Stimulated activated CD4-positive, alpha-beta T cell treated with anti-CD3 and anti-CD28 coated beads, Interleukin-2, amount 100 ng/mL, for 4 hours (primary cell): ENCODE data around the gene MRPS18A.

Source experiments
- DNase-seq: peaks from one replicate; pipeline ENCODE4 v3.0.0-alpha.2; 2020; ENCODE audit warnings: low read depth

MRPS18A gene

DNA sequence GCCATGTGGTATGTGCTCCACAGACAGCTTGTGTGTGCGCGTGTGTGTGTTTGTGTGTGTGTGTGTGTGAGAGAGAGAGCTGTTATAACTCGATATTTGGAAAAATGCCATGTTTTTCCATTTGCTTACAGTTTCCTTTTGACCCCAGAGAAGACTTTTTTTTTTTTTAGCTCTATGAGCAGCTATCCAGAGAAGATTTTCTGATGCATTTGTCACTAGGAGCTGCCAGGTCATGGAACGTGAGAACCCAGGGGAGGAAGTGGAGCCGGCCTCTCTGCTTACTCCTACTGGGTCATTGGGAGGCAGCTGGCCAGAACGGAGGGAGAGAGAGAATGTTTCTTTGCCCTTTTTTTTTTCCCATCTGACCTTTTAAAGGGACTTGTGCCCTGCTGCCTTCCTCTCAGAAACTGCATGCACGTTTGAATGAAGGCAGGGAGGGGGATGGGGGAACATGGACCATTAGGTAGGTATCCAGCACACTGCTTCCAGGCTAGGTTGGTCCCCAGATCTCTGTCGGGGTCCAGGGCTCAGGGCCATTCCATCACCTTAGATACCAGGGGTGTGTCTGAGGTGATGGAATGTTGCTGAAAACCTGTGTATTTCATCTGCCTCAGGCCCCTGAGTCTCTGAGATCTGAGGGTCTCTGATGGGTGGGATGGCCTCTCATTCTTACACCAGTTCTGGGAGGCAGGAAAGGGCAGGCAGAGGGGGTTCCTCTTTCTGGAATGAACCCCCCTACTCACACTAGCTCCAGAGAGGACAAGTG lies 11.2 kb upstream of the MRPS18A start:
- DNase-seq, result no peak

DNA sequence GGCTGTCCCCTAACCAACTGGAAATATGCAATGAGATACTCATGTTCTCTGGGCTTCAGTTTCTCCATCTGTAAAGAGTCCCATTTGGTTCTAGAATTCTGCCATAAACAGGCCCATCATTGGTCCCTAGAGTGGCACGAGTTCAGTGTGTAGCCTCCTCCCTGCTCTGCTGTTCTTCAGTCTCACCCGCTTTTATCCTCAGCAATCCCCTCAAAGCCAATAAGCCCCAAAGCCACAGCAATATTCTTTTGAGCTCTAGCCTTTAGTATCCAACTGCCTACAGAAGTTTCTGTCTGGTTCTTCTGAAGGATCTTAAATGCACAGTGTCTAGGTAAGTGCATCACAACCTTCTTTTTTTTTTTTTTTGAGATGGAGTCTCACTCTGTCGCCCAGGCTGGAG lies 9.8 kb upstream of the MRPS18A start:
- DNase-seq, result no peak

DNA sequence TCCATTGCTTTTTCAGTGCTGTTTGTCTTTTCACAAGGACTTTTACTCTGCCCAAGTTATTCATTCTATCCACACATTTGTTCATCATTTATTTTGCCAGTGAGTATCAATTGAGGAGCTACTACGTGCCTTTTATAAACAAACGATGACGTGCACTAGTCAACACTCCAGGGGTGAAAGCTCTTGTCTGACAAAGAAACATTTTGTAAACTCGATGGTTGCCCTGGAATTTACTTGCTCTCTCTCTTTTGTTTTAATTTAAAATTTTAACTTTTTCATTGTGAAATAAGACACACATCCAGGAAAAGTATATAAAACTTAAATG lies 8.3 kb upstream of the MRPS18A start:
- DNase-seq, result no peak

DNA sequence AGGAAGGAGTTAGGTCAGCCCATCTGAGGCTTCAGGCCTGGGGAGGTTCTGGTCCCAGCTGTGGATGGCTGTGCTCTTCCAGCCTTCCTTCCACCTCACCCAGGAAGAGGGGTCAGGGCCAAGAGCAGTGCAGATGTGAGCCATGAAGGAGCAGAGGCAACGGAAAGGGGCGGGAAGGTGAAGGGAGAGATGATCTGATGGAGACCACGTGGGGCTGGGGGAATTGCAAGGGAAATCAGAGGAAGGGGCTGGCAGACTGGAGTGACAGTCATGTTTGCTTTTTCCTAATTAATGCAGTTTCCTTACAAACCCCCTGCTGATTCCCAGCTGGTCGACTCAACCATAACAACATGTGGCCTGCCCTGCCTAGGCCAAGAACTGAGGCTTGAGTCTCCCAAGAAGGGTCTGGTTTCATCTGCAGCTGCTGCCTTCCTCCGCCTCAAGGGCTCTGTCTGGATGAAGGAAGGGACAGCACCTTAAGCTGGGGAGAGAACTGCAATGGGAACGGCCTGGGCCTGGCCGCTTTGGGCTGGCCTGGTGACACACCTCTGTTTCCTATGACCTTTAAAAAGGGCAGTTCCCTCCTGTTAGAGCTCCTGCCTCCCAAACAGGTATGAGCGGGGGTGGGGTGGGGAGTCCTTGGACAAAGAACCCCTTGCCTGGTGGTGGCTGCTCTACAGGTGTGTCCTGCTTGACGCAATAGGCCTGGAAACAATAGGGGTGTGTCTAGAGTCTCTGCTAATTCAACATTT lies 7.8 kb upstream of the MRPS18A start:
- DNase-seq, result no peak

DNA sequence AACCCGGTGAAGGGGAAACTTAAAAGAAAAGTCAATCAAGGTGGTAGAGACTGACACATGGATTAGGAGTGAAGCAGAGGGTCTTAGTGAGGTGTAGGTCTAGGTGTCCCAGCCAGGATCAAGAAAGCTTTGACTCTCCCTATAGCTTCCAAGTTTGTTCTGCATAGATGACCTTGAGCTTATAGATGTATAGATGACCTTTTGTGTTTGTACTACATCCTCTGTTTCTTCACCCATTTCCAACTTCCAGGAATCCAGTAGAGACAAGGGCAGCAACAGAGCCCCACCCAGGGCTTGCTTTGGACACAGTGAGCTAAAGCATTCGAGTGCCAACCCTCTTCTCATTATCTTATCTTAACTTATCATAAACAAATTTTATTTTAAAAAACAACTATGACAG lies 1.8 kb upstream of the MRPS18A start:
- no peak for DNase-seq

DNA sequence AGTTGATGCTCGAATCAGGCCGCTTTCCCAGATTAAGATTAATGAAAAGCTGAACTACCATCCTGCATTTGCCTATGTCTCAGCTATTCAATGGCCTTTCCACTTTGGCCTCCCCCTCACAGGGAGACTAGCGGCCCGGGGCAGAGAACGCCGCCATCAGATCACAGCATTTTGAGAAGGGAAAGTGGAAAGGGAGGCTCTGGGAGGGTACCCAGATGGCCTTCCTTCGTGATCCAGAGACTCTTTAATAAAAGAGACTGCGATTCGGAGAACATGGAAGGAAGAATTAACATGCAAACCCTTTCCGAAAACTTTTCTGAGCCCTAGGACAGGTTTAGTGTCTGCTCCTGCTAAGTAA lies 533 bp downstream of the MRPS18A start:
- DNase-seq, result no peak

DNA sequence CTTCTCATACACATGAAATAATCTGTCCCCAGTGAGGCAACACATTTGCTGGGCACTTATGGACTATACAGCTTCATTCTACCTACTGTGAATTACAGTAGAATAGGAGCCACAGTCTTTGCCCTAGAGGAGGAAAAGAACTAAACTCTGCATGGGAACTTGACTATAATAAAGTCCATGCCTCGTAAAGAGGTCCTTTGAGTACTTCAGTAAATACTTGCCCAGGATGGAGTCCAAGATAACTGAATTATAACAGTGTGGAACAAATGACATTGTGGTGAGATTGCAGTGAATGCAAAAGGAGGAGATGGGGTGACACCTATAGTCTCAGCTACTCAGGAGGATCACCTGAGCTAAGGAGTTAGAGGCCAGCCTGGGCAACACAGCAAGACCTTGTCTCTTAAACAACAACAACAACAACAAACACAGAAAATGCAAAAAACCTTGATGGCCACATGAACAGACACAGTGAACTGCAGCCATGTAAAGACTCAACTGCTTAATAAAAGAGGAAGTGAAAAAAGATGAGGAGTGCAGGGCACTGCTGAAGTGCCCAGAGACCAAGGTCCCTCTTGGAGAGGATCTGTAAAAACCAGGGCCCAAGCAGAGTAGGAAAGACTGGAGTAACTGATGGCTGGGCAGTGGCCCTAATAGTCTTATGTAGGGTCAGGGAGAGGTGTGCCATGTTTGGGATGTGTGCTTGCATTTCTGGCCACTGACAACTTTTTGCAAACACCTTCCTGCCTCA lies 3.7 kb downstream of the MRPS18A start:
- no peak for DNase-seq

DNA sequence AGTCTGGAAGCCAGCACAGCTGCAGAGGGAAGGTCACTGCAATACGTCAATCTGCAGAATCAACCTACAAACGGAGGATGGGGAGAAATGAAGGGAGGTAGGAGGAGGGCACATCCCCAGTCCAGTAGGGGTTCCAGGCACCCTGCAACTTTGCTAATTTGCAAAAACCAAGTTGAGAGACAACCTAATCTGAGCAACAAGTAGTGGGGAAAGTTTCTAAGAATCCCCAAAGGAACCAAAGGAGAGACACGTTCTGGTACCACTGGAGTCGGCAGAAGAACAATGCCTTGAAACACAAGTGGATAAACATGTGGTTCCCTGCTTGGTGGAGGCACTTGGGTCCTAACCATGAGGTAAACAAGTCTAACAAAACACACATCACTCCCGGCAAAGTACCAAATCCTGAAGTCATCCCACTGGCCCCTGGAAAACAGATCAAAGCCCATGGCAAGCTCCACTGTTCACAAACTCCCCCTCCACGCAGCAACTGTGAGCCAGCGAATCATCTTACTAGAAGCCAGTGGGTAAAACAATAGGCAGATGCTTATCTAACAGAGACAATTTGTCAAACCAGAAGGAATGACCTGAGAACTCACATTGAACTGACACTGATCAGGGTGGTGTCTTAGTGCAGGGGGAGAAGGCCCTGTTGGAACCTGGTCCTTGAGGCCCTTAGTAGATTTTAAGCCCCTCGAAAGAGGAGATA lies 4.7 kb downstream of the MRPS18A start:
- no peak for DNase-seq

DNA sequence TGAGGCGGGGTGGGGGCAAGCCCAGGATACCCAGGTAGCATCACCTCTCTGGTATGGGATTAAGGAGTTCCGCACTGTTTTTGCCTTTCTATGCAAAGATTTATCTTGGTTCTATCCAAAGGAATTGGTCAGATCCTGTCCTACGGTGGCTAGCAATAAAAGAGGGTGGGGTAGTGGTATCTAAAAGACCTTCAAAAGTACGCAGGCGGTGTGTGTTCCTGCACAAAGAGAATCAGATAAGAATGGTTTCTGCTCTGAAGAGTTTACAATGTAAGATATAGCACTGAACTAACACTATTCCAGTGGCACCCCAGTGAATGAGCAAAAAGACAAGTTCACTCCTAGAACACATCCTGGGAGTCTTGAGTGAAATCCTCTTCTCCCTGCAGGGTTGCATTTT lies 6.3 kb downstream of the MRPS18A start:
- DNase-seq, result no peak

DNA sequence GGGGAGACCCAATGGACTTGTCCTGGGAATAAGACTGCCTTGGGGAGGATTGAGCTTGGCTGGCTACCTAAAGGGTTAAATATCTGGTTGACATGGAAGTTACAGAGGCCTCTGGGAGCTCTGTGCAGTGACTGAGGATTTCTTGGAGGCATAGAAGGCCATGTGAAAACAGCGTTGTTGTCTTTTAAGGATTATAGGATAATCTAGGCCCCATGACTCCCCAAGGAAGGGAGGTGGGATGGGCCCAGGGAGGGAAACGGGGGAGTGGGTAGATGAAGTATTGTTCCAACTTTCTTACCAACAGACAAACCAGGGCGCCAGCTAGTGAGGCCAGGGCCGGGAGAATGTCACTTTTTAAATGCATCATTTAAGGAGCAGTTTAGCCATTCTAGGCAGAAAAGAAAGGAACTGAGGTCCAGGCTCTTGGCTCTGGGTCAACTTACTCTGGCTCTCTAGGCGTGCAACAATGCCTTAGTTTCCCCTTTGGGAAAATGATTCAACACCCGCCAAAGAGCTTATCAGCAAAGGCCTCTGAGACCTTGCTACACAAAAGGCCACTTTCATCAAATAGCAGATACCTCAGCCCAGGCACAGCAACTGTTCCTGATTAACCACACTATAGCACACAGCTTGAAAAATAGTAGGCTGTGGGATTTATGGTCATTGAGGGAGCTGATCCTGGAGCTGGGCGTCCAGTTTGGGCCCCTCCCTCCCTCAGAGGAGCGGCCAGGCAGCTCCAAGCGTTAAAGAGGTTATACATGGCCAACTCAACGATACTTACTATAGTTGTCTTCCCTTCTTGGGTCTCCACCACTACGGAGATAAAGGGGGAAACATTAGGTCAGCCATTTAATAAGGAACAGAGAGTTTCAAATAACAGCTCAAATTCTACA lies 7.0 kb downstream of the MRPS18A start:
- DNase-seq, result no peak

DNA sequence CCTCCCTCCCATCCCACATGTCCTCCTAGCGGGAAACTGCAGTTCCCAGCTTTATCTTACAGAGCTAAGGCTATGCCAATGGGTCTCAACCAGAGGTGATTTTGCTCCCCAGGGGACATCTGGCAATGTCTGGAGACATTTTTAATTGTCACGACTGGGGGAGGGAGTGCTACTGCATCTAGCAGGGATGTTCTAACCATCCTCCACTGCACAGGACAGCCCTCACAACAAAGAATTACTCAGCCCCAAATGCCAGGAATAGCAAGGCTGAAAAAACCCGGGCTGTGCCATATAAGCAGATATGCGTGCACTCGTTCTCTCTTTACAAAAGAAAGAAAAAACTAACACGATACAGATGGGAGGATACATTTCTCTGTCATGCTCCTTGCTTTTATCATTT lies 8.5 kb downstream of the MRPS18A start:
- DNase-seq, result no peak

DNA sequence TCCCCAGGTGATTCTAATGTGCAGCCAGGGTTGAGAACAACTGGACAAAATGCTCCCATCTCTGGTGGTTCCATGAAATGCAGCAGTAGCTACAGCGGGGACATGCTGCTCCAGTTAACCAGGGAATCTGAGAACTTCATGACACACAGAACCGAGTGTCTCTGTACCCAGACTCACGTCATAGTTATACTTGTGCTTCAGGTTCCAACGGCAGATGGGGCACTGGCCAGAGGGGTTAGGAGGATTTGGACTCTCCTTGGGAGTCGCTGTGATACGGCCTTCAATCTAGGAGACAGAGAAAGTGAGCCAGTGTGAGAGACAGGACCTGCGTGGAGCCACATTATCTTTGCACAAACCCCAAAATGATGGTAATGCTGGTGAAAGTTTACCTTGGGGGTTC lies 9.2 kb downstream of the MRPS18A start:
- DNase-seq, result no peak

DNA sequence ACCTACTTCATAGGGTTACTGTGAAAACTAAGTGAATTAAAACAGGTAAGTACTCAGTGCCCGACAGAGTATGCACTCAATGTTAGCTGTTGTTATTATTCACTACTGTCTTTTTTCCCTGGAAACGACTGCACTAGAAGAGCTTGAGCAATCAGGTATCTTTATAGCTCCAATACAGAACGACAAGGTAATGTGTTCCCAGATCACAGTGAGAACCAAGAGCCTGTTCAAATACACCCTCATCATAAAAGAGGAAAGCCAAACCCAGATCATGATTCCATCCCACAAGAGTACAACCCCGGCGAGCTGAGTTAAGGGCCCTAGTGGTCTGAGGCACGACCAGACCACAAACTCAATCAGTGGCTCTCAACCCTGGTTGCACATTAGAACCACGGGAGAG lies 9.8 kb downstream of the MRPS18A start:
- no peak for DNase-seq

DNA sequence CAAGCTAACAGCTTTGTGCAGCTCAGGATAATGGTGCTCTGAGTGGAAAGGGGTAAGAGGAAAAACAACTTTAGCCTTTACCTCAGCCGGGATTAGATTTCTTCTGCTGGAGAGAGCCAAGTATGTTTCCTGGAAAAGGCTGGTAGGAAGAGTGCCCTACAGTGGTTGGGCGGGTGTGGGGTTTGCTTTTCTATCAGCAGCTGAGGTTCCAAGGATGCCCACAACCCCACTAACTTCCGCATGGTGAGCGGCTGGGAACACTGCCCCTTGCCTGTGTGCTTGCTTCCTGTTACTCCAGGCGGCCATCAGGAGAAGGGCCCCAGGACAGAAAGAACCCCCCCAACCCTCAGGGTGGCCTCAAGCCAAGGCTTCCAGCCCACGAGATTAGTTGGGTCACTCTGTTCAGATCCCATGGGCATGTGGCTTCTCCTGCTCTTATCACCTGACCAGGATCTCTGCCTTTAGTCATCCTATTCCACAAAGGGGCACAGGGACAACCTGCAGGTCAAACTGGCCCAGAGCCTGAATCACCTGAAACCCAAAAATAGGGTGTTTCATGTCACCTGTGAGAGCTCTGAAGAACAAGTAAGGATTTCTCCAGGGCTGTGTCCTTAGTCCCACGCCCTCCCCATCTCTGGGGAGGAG lies 10.5 kb downstream of the MRPS18A start:
- no peak for DNase-seq

DNA sequence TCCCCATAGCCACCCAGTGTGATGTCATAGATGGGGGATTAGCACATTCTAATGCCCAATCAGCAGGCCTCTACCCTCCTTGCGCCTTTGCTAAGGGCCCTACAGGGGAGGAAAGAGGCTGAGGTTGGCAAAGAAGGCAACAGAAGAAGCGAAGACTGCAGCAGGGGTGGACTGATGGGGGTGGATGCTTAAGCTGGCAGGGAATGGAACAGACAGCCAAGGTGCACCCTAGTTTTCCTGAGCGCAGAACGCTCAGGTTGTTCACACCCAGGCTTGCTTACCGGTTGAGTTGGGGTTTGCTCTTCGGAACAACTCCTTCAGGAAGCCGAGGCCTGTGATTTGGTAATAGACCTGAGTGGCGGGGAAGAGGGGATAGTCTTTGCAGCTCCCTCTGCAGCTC lies 12.7 kb downstream of the MRPS18A start:
- DNase-seq, result no peak

DNA sequence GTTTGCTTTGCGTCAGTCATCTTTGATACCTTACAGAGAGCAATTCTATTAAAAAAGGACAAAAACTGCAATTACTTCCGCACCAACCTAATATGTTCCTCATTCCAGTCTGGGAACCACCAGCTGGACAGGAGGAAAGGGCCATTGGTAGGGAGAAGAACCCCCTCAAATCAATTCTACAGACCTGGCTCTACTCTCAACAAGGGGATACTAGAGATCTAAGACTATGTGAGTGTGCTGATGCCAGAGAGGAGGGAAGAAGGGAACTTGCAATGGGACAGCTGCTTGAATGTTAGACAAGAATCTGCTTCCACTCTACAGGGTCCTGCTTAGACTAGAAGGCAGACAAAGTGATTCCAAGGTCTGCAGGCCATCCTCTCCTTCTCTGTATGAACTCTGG lies 13.3 kb downstream of the MRPS18A start:
- DNase-seq, result no peak

DNA sequence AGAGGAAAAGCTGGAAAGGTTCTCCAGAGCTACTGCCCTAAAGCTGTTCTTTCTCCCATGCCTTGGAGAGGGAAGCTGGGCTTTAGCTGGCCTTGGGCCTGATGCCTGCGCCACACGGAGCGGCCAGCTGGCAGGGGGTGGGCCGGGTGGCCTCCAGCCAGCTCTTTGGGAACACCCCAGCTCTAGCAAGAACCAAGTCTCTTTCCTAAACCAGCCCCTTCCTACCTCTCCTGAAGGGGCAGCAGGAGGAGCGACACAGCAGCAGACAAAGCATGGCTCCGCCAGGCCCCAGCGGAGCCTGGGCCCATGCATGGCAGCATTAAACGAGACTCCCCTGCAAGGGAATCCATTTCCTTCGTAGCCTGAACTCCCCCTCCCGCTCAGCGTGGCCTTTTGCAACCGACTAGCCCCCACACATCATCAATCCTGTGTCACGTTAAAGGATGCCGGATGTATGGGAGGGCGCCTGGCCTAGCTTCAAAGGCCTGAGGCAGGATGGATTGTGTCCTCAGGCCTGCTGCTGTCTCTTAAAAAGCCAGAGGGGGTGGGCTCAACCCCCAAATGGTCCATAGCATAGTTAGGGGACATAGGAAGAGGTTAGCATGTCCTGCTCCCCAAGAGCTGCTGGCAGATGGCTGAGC lies 14.0 kb downstream of the MRPS18A start:
- DNase-seq, result no peak

DNA sequence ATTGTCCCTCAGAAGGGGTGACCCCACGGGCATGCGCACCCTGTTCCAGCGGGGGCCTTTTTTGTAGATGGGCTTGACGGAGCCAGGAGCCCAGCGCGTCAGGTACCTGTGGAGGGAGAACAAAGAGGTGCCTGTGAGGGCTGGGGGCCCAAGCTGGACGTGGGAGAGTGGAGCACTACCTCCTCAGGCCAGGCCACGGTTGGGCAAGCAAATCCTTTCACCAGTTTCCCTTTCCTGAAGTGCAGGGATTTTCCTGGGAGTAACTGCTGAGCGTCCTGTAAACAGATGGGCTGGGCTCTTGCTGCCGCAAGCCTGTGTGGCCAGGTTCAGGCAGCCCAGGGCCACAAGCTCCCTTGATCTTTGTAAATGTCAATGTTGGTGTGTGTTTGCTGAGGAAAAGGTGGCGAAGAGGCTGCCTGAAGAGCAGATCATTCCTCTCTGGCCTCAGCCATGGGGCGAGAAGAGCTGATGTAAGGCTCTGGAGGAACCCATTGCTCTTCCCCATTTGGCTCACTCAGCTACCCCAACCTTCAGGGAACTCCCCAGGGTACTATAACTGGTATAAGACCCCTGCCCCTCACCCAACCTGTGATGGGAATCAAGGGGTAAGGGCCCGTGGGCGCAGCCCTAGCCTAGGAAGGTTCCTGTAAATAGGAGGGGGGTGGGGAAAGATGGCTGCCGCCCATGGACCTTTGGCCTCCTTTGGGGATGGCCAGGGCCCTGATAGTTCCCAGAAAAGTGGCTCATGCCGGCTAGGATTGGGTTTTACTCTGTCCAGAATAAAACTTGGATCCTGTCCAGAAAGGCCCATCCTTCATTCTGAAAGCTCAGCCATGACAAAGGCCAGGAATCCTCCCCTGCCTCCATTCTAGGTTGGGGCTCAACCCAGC lies 15.5 kb downstream of the MRPS18A start:
- DNase-seq, result no peak

DNA sequence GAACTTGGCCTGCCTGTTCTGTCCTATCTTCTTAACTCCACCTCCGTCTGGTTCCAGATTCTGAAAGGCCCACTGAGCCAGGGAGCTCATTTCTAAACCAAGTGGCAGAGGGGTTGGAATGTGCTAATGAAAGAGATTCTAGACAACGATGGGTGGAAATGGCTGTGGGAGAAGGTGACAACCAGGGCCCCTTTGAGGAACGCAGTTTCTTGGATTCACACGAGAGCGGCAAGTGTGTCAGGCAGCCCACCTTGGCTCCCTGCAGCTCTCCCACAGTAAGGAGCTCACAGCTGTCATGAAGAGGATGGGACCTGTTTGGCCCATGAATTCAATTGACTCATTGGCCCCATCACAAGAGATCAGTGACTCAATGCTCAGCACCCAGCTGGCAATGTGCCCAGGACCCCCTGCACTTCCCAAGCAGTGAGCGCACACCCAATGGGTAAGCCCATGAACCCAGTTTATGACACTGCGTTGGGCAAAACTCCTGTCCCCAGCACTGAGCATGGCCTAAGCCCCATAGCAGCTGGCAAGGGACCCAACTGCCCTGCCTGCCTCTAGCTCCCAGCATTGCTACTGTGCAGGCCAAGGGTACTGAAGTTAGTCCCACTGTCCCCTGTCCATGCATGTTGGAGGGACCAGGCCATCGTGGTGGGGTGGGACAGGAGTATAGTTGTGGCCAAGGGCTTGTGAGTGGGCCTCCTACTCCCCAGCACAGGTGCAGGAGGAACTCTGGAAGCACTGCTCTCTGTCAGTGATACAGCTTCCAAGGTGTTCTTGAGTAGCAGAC lies 16.4 kb downstream of the MRPS18A start:
- DNase-seq, result no peak
